Measurements from ENCODE around the gene RNF114.
"Not testable (repeated sequence)": the region's sequence is repeated elsewhere in the genome, so short reads cannot be mapped to it uniquely, and the experiment has no call there.

RNF114 gene

DNA sequence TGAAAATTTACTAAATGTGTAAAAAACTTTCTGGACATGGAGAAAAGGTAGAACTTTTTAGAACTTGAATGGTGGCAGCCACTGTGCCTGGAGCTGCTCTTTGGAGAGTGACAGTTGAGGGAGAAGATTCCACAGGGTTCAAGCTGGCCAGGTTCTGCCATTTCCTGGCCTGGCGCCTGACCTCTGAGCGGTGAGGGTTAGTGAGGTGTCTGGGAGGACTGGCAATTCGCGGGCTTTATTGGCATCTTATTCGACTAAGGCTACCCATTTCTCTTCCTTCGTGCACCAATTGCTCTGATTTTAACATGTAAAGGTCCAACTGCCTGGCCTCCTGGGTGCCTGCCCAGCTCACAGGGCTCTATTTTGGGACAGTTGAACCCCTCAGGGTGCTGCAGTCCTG, 49.0 kb downstream of the RNF114 start:
- no peak for DNase-seq (ENCODE audit: low read depth, low spot score)

DNA sequence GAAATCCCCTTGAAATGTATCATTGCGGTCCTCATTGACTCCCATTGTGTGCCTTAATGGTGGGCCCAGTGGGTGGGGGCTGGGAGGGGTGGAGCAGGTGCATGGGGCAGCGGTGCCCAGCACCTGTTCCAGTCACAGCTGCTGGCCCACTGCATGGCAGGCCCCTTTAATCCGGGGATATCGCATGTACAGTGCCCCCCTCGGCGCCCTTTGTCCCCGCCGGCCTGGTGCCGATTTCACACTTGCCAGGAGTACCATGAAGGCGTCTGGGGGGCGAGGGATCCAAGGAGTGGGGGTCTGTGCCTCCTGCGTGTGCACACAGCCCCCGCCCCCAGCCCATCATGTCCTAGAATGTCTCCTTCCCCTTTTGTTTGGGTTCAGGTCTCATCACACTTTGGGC, 49.4 kb downstream of the RNF114 start:
- DNase-seq (ENCODE audit: low read depth, low spot score), result no peak

DNA sequence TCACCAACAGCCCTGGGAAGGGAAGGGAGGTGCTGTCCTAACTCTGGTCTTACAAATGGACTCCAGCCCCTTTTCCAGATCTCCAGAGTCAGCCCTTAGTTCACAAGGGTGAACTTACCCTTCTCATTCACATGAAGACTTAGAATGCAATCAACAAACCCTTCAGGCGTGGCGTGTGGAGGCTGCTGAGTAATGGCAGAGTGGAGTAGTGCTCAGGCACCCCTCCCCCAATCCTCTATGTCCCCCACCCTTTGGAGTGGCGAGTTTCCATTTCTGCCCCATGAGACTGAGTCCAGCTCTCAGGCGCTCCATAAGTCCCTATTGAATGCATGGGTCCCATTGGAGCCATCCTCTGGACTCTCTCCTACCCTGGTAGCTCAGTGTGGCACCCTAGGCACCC, 49.9 kb downstream of the RNF114 start:
- DNase-seq (ENCODE audit: low read depth, low spot score), result no peak

DNA sequence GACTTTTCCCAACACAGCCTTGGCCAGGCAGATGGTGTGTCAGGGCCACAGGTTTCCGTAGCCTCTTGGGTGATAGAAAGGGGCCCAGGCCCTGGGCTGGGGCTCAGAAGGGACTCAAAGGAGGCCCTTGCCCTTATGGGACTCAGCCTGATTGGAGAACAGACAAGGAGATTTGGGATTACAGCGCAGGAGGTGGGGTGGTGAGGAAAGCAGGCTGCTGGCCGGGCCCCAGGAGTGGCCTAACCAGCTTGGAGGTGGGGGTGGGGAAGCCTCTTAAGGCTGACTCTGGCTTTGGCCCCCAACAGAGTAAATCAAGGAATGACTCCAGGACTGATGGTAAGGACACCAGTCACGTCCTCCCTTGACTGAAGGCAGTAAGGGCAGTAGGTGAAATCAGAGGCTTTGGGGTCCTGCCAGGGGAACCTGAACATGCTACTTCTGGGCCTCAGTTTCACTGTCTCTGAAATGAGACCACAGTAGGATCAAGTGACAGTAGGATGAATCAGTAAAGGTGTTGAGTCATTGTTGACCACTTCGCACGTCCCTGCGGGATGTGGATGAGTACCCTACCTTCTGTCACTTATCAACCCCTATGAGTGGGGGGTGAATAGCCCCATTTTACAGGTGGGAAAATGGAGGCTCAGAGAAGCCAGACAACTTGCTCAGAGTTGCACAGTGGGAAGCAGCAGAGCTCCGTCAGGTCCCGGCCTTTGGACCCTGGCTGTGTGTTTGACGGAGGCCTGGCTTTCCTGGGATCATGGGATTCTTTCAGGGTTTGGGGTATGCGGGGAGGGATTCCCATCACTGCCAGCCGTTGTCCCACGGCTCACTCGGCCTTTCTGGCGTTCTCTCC, 51.0 kb downstream of the RNF114 start:
- no peak for DNase-seq (ENCODE audit: low read depth, low spot score)

DNA sequence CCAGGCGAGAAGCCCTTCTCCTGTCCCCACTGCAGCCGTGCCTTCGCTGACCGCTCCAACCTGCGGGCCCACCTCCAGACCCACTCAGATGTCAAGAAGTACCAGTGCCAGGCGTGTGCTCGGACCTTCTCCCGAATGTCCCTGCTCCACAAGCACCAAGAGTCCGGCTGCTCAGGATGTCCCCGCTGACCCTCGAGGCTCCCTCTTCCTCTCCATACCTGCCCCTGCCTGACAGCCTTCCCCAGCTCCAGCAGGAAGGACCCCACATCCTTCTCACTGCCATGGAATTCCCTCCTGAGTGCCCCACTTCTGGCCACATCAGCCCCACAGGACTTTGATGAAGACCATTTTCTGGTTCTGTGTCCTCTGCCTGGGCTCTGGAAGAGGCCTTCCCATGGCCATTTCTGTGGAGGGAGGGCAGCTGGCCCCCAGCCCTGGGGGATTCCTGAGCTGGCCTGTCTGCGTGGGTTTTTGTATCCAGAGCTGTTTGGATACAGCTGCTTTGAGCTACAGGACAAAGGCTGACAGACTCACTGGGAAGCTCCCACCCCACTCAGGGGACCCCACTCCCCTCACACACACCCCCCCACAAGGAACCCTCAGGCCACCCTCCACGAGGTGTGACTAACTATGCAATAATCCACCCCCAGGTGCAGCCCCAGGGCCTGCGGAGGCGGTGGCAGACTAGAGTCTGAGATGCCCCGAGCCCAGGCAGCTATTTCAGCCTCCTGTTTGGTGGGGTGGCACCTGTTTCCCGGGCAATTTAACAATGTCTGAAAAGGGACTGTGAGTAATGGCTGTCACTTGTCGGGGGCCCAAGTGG, 51.9 kb downstream of the RNF114 start:
- no peak for DNase-seq (ENCODE audit: low read depth, low spot score)

DNA sequence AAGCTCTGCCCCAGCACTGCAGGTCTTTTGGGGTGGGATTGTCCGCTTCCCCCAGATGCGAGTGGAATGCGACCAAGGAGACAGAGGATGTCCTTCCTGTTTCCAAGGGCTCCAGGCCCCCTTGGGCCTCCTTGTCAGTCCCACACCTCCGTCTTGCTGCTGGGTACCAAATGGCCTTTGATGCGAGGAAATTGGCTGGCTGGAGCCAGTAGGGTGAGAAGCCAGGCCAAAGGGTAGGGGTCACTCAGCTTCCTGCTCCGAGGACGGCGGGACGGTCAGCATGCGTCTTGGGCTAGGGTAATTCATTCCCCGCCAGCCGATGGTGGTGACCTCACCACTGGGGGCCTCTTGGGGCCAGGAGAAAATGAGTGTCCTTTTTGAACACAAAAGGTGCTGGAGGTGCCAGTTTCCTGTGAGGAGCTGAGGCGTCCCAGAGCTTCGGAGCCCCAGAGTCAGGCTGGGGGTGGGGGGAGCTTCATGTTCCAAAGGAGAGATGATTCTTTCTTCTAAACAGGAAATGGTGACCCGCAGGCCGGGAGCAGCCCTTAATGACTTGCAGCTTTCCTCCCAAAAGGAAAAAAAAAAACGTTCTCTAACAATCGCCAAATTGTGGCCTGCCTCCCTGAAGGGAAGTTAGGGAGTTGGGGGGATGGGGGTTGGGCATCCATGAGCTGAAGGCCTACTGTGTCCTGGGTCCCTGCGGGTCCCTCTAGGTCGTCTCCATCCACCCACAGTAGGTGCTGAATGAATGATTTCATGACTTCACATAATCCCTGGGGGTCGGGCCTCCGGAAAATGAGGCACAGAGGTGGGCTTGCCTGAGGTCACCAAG, 53.3 kb downstream of the RNF114 start:
- no peak for DNase-seq (ENCODE audit: low read depth, low spot score)

DNA sequence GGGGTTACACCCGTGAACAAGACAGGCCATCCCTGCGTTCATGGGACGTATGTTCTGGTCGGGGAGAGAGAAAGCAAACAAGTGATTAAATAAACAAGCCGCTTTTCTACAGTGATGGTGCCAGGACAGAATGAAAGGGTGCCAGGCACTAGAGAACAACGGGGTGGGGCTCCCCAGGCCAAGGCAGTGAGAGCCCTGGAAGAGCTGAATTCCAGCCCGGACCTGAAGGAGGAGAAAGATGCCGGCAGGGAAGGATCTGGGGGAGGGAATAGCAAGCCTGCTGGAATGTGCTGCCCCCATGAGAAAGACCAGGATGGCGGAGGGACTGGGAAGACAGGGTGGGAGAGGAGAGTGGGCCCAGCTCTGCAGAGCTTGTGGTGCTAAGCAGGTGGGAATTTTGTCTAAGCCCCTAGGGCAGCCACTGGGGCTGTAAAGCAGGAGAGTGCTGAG, 54.1 kb downstream of the RNF114 start:
- DNase-seq (ENCODE audit: low read depth, low spot score), result no peak

DNA sequence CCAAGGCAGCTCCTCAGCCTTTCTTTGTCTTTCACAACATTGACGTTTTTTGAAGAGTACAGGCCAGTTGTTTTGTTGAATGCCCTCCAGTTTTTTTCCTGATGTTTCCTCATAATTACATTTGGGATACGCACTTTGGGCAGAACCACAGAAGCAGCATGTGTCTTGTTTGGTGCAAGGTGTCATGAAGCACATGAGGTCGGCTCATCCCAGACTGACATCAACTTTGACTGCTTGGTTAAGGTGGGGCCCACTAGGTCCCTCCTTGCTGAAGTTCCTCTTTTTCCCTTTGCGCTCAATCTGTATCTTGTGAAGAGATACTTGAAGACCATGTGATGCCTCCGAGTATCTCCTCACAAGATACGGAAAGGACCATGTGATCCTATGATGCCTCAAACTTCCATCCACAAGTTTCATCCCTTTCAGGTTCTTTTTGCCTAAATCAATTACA, 57.1 kb downstream of the RNF114 start:
- no peak for DNase-seq (ENCODE audit: low read depth, low spot score)

DNA sequence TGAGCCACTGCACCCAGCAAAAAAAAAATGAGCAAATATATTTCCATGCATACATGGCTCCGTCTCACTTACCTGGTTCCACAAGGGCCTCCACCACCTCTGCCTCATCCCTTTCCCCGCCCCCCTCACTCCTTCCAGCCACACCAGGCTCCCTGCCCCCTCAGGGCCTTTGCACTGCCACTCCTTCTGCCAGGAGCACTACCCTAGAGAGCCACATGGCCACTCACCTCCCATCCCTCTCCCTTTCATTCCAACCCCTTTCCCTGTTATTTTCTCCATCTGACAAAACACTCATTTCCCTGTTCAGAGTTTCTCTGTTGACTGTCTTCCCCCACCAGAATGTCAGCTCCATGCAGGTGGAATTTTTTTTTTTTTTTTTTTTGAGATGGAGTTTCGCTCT, 59.4 kb downstream of the RNF114 start:
- DNase-seq (ENCODE audit: low read depth, low spot score), result no peak

DNA sequence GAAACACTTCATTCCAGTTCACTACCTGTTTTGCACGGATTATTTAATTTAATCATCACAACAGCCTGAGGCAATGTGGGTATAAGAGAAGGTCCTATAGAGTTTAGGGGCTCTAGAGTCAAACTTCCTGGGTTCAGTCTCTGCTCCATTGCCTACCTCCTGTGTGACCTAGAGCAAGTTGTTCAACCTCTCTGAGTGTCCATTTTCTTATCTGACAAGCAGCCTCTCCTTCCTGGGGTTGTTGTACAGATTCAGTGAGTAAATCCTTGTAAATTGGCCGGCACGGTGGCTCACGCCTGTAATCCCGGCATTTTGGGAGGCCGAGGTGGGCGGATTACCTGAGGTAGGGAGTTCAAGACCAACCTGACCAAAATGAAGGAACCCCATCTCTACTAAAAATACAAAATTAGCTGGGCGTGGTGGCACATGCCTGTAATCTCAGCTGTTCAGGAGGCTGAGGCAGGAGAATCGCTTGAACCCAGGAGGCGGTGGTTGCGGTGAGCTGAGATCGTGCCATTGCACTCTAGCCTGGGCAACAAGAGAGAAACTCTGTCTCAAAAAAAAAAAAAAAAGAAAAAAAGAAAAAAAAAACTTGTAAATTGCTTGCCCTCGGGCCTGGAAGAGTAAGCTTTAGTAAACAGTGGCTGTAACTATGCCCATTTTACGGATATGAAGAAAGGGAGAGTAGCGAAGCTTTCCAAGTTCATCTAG, 62.4 kb downstream of the RNF114 start:
- not testable (repeated sequence) for DNase-seq (ENCODE audit: low read depth, low spot score)

DNA sequence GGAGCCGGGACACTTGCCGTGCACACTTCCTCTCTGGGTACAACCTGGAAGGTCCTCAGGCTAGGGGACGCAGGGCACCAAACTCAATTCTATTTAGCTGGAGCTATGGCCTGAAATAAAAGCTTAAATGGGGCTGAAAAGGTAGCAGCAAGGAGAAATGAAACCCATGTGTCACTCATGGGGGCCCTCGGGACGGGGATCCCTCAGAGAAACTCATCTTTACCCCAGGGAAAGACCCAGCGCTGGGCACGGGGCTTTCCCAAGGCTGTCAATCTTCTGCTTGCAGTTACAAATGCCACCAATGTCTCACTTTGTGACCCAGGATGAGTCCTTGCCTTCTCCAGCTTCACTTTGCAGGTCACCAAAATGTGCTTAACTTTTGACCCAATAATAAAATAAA, 63.1 kb downstream of the RNF114 start:
- DNase-seq (ENCODE audit: low read depth, low spot score), result no peak

DNA sequence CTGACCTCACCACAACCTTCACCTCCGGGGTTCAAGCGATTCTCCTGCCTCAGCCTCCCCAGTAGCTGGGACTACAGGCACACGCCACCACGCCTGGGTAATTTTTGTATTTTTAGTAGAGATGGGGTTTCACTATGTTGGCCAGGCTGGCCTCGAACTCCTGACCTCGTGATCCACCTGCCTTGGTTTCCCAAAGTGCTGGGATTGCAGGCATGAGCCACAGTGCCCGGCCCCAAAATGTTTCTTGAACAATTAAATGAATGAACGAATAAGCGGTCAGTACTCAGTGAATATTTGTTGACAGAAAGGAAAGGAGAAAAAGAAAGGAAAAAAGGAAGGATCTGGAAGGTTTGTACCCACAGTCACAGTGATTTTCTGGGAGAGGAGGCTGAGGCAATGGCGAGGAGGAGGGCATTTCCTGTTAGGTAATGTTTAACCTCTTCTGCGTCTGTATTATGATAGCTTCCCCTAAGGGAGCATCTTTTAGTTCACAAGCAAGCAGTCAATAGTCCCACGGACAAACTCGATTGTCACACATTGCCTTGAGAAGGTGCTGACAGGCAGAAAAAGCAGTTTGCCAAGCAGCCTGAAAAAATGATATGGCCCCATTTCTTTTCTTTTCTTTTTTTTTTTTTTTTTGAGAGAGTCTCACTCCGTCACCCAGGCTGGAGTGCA, 64.5 kb downstream of the RNF114 start:
- DNase-seq (ENCODE audit: low read depth, low spot score), result not testable (repeated sequence)

DNA sequence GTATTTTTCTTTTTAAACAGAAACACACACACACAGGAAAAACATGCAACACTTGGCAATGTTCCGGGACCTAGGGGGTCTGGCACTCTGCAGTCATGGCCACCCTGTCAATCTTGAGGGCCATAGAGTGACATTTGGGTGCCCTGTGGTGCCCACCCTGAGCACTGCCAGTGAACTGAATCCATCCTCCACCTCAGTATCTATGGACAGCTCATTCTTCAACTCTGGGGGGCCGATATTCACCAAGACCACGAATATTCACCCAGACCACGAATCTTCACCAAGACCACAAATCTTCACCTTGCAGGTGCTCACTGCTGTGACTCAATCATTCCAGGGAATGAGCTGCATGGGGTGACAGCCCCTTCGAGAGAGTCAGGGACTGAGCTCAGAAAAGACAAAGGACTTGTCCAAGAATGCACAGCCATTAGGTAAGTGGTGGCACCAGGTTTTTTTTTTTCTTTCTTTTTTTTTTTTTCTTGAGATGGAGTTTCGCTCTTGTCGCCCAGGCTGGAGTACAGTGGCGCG, 65.7 kb downstream of the RNF114 start:
- no peak for DNase-seq (ENCODE audit: low read depth, low spot score)

DNA sequence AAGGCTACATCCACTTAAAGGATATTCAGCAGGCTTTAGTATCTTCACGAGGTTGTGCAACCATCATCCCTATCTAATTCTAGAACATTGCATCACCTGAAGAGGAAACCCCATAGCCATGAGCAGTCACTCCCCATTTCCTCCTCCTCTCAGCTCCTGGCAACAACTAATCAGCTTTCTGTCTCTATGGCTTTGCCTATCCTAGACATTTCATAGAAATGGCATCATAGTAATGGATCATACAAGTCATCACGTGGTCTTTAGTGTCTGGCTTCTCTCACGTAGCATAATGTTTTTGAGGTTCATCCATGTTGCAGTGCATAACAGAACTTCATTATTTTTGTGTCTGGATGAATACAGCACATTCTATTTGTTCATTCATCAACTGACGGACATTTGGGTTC, 67.1 kb downstream of the RNF114 start:
- DNase-seq (ENCODE audit: low read depth, low spot score), result no peak
